Activated CD8-positive, alpha-beta memory T cell treated with anti-CD3 and anti-CD28 coated beads for 1 hour (primary cell): ENCODE measurements around the gene FEM1A.
"Not testable (repeated sequence)": the region's sequence is repeated elsewhere in the genome, so short reads cannot be mapped to it uniquely, and the experiment has no call there.

Experiments used
- DNase-seq, 2 donors: peaks; one replicate each; pipeline ENCODE4 v3.0.0-alpha.2; 2020; ENCODE audit warnings: low read depth in 1 of 2; ENCODE audit errors: extremely low read depth in 1 of 2

FEM1A gene

GRCh38 chr19:4845975-4846374 is 54.4 kb downstream of the FEM1A start:
- not testable (repeated sequence) for DNase-seq

- no peak for DNase-seq
Measured at GRCh38 chr19:4847190-4847973, 55.8 kb downstream of the FEM1A start.

GRCh38 chr19:4849019-4849418 is 57.5 kb downstream of the FEM1A start:
- no peak for DNase-seq
